ENCODE measurements around the gene MAP4K4.

MAP4K4 gene

DNA sequence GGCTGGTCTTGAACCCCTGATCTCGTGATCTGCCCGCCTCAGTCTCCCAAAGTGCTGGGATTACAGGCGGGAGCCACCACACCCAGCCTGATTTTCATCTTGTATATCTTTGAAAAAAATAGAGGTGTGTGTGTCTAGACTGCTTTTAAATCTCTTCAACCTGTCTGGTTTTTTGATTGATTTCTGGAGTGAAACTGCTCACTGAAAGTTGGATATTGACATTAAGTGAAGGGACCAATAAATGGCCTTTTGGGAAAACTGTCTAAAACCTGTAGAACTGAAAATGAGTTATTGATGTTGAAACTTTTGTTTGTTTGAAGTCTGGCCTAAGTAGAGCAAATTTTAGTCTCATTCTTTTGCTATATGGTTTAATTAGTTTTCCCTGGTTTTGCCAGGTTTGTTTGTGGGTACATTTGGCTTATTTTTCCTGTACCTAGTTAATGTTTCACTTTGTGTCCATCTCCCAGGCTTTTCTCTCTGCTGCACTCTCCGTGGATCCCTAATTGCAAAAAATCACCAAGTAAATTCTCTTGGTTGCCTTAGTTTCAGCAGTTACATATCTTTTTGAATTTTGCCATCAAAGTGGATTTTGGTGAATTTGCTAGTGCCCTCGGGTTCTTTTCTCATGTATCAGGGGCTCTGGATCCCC is 144.3 kb downstream of the MAP4K4 start:
- H3K36me3 ChIP-seq (ENCODE audit: insufficient read depth, low read length): peaks cover 84% of the 10 kb centered on the region

DNA sequence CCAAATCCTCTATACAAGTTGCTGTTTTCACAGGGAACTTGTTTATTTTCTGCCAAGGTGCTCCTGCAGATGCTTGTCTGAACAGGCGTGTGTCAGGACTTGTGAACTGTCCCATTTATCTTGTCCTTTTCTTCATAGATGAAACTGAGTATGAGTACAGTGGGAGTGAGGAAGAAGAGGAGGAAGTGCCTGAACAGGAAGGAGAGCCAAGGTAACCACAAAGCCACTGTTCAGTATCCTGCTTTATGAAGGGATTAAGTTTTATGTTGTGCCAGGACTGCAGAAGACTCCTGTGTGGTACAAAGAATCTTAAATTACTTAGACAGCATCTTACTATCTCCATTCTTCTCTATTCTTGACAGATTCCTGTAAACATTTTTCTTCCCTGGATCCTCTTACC is 145.0 kb downstream of the MAP4K4 start:
- H3K4me1 ChIP-seq (ENCODE audit: insufficient read depth, low read length, poor library complexity, severe bottlenecking): peaks cover 29% of the 10 kb centered on the region
- no peaks in the 10 kb centered on the region for H3K9me3 ChIP-seq (ENCODE audit: insufficient read depth, low read depth, low read length)
- H2AFZ ChIP-seq (ENCODE audit: low read length): no peak overlapping the region
- H4K20me1 ChIP-seq (ENCODE audit: insufficient read depth, low read length, poor library complexity, severe bottlenecking): no peaks in the 10 kb centered on the region
- peaks cover 80% of the 10 kb centered on the region for H3K36me3 ChIP-seq (ENCODE audit: insufficient read depth, low read length)
- TF ChIP-seq, protein P1, sequence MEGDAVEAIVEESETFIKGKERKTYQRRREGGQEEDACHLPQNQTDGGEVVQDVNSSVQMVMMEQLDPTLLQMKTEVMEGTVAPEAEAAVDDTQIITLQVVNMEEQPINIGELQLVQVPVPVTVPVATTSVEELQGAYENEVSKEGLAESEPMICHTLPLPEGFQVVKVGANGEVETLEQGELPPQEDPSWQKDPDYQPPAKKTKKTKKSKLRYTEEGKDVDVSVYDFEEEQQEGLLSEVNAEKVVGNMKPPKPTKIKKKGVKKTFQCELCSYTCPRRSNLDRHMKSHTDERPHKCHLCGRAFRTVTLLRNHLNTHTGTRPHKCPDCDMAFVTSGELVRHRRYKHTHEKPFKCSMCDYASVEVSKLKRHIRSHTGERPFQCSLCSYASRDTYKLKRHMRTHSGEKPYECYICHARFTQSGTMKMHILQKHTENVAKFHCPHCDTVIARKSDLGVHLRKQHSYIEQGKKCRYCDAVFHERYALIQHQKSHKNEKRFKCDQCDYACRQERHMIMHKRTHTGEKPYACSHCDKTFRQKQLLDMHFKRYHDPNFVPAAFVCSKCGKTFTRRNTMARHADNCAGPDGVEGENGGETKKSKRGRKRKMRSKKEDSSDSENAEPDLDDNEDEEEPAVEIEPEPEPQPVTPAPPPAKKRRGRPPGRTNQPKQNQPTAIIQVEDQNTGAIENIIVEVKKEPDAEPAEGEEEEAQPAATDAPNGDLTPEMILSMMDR (conservative IDR thresholded peaks at IDR 0.05; ENCODE audit: low read length): no peak
- no peak for TF ChIP-seq EZH2phosphoT487 (IDR thresholded peaks at IDR 0.05; ENCODE audit: borderline replicate concordance)
- peak overlapping the region; percentile 31 for H3K9ac ChIP-seq (ENCODE audit: low read depth, low read length, poor library complexity, severe bottlenecking)
- peak overlapping the region; percentile 15 for H3K4me3 ChIP-seq (ENCODE audit: low read length, poor library complexity, severe bottlenecking)
- peak overlapping the region; percentile 57 for H3K4me2 ChIP-seq (ENCODE audit: low read depth, low read length, poor library complexity, severe bottlenecking)
- H3K79me2 ChIP-seq (ENCODE audit: insufficient read depth, low read length): no peaks in the 10 kb centered on the region
- no peaks in the 10 kb centered on the region for H3K9me2 ChIP-seq (replicated peaks; ENCODE audit: low read depth, low read length)
- H3K27me3 ChIP-seq (ENCODE audit: insufficient read depth, low read length, poor library complexity, severe bottlenecking): no peaks in the 10 kb centered on the region
- H3F3A ChIP-seq (ENCODE audit: low read depth): no peaks in the 10 kb centered on the region

More for the DNA sequence above, 144.3 kb downstream of the MAP4K4 start:
- TF ChIP-seq EZH2phosphoT487 (IDR thresholded peaks at IDR 0.05; ENCODE audit: borderline replicate concordance): no peak
- TF ChIP-seq, protein P1 (conservative IDR thresholded peaks at IDR 0.05; ENCODE audit: low read length): no peak
- peak overlapping the region; percentile 31 for H3K9ac ChIP-seq (ENCODE audit: low read depth, low read length, poor library complexity, severe bottlenecking)
- peak overlapping the region; percentile 15 for H3K4me3 ChIP-seq (ENCODE audit: low read length, poor library complexity, severe bottlenecking)
- H4K20me1 ChIP-seq (ENCODE audit: insufficient read depth, low read length, poor library complexity, severe bottlenecking): no peaks in the 10 kb centered on the region
- no peaks in the 10 kb centered on the region for H3K27me3 ChIP-seq (ENCODE audit: insufficient read depth, low read length, poor library complexity, severe bottlenecking)
- no peaks in the 10 kb centered on the region for H3F3A ChIP-seq (ENCODE audit: low read depth)
- peaks cover 29% of the 10 kb centered on the region for H3K4me1 ChIP-seq (ENCODE audit: insufficient read depth, low read length, poor library complexity, severe bottlenecking)
- no peaks in the 10 kb centered on the region for H3K9me2 ChIP-seq (replicated peaks; ENCODE audit: low read depth, low read length)
- H3K9me3 ChIP-seq (ENCODE audit: insufficient read depth, low read depth, low read length): no peaks in the 10 kb centered on the region
- peak overlapping the region; percentile 57 for H3K4me2 ChIP-seq (ENCODE audit: low read depth, low read length, poor library complexity, severe bottlenecking)
- H2AFZ ChIP-seq (ENCODE audit: low read length): no peak overlapping the region
- H3K79me2 ChIP-seq (ENCODE audit: insufficient read depth, low read length): no peaks in the 10 kb centered on the region

DNA sequence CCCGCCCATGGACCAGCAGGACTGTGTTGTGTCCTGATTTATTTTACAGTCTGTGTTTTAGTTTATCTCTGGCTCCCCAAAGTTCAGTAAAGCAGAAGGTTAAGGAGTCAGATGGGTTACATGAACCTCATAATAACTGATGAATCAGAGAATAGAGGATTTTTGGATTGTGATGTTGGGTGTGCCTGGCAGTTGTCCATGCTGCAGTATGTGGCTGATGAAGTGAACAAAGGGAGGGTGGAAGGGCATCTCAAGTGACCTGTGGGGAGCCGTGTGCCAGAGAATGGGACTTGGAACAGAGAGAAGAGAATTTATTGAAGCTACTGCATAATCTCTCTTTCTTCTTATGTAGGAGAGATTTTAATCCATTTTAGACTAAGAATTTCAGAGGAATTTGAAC is 145.5 kb downstream of the MAP4K4 start:
- TF ChIP-seq EZH2phosphoT487 (IDR thresholded peaks at IDR 0.05; ENCODE audit: borderline replicate concordance): no peak
- TF ChIP-seq, protein P1 (conservative IDR thresholded peaks at IDR 0.05; ENCODE audit: low read length): no peak
- peak overlapping the region; percentile 5 for H3K9ac ChIP-seq (ENCODE audit: low read depth, low read length, poor library complexity, severe bottlenecking)
- H3K9me3 ChIP-seq (ENCODE audit: insufficient read depth, low read depth, low read length): no peaks in the 10 kb centered on the region
- H3K9me2 ChIP-seq (replicated peaks; ENCODE audit: low read depth, low read length): no peaks in the 10 kb centered on the region
- H3K4me2 ChIP-seq (ENCODE audit: low read depth, low read length, poor library complexity, severe bottlenecking): peak overlapping the region; percentile 57
- H3K4me3 ChIP-seq (ENCODE audit: low read length, poor library complexity, severe bottlenecking): peak overlapping the region; percentile 15
- H3F3A ChIP-seq (ENCODE audit: low read depth): no peaks in the 10 kb centered on the region
- H3K79me2 ChIP-seq (ENCODE audit: insufficient read depth, low read length): no peaks in the 10 kb centered on the region
- H3K36me3 ChIP-seq (ENCODE audit: insufficient read depth, low read length): peaks cover 78% of the 10 kb centered on the region
- no peaks in the 10 kb centered on the region for H3K27me3 ChIP-seq (ENCODE audit: insufficient read depth, low read length, poor library complexity, severe bottlenecking)
- no peaks in the 10 kb centered on the region for H4K20me1 ChIP-seq (ENCODE audit: insufficient read depth, low read length, poor library complexity, severe bottlenecking)
- peaks cover 29% of the 10 kb centered on the region for H3K4me1 ChIP-seq (ENCODE audit: insufficient read depth, low read length, poor library complexity, severe bottlenecking)
- no peak overlapping the region for H2AFZ ChIP-seq (ENCODE audit: low read length)
